BJ (cell line): ENCODE results near the gene TNFRSF8. TPM values are rescaled to one million over a fixed set of nuclear protein-coding genes. Genes with fewer than 3 reads are reported as not detected.

Source experiments
- CTCF ChIA-PET: fragments of 350-600 bp; formaldehyde crosslinking; extraction: SDS; loops from one replicate; lab custom pipeline; 2021; ENCODE audit warnings: antibody characterized with exemption, inconsistent platforms; lab: Yijun Ruan, JAX
- POLR2A ChIA-PET: fragments of 300-600 bp; sonication (Branson Sonifier 250); formaldehyde crosslinking; extraction: SDS; loops from one replicate; lab custom pipeline; 2021; ENCODE audit warnings: antibody characterized with exemption; lab: Charles Lee
- DNase-seq: peaks from one replicate; pipeline ENCODE4 v3.0.0-alpha.2; 2011; ENCODE audit warnings: low read depth
- H3K27me3 ChIP-seq: 2 replicates; pipeline ENCODE4 v1.6.0; 2011; ENCODE audit warnings: low read length; ENCODE audit not compliant: control insufficient read depth, insufficient read depth
- H3K36me3 ChIP-seq: 2 replicates; pipeline ENCODE4 v1.5.1; 2011; ENCODE audit warnings: low read length; ENCODE audit not compliant: control insufficient read depth, insufficient read depth
- H3K4me3 ChIP-seq: 2 replicates; pipeline ENCODE4 v1.5.1; 2011; ENCODE audit warnings: low read depth, mild to moderate bottlenecking, control low read depth, low read length
- CTCF ChIP-seq: IDR thresholded peaks from 2 replicates; pipeline ENCODE4 v1.5.1; 2011; ENCODE audit warnings: low read depth, mild to moderate bottlenecking, control low read depth, inconsistent platforms, low read length, moderate library complexity; ENCODE audit not compliant: insufficient read depth
- polyA plus RNA-seq: library from polyadenylated mRNA; depleted of rRNA; stranded (reverse); fragments of >200 nt; gene quantifications from 2 replicates; pipeline ENCODE4 v1.2.3, GENCODE V29; 2011

The TNFRSF8 gene
- polyA plus RNA-seq, 1 experiment, result not detected

- POLR2A ChIA-PET, result no interaction called here
- TF ChIP-seq CTCF, result no peak
- Histone ChIP-seq H3K27me3 (no peaks in the 10 kb centered on the region), H3K36me3 (no peaks in the 10 kb centered on the region), H3K4me3 (no peak overlapping the region)
- DNase-seq, result no peak
- CTCF ChIA-PET, result interaction anchor here (0.6 to 2.8 kb wide), 4 partner anchors 24 to 140 kb away, joined by 3 to 8 read pairs (median 4); no protein-coding TSS in a partner anchor
Measured at GRCh38 chr1:12148958-12149790, 86.1 kb downstream of the TNFRSF8 start.

- POLR2A ChIA-PET, result no interaction called here
- TF ChIP-seq CTCF, result no peak
- CTCF ChIA-PET, result interaction anchor here (0.6 to 2.3 kb wide), 4 partner anchors 11 to 139 kb away, joined by 3 to 6 read pairs (median 3); no protein-coding TSS in a partner anchor
- Histone ChIP-seq H3K36me3 (no peaks in the 10 kb centered on the region), H3K27me3 (no peaks in the 10 kb centered on the region), H3K4me3 (no peak overlapping the region)
- no peak for DNase-seq
Measured at GRCh38 chr1:12149791-12150175, 86.7 kb downstream of the TNFRSF8 start.

GRCh38 chr1:12150456-12151200 lies 87.5 kb downstream of the TNFRSF8 start:
- CTCF ChIA-PET, result interaction anchor here (0.6 to 2.3 kb wide), 5 partner anchors 10 to 31 kb away, joined by 3 to 6 read pairs (median 3); no protein-coding TSS in a partner anchor
- POLR2A ChIA-PET, result no interaction called here

GRCh38 chr1:12151465-12151864 lies 88.4 kb downstream of the TNFRSF8 start:
- CTCF ChIA-PET, result interaction anchor here (2.3 kb wide), 1 partner anchor 27 kb away, joined by 6 read pairs; no protein-coding TSS in a partner anchor

More at GRCh38 chr1:12150456-12151200, 87.5 kb downstream of the TNFRSF8 start:
- H3K27me3 ChIP-seq, result no peaks in the 10 kb centered on the region
- DNase-seq, result no peak
- no peak overlapping the region for H3K4me3 ChIP-seq
- H3K36me3 ChIP-seq, result no peaks in the 10 kb centered on the region
- TF ChIP-seq CTCF, result no peak

More at GRCh38 chr1:12151465-12151864, 88.4 kb downstream of the TNFRSF8 start:
- POLR2A ChIA-PET, result no interaction called here
- no peak for TF ChIP-seq CTCF
- no peak for DNase-seq
- Histone ChIP-seq H3K27me3 (no peaks in the 10 kb centered on the region), H3K36me3 (no peaks in the 10 kb centered on the region), H3K4me3 (no peak overlapping the region)
